Measurements from ENCODE around the gene OR4C15.

Gene OR4C15

DNA sequence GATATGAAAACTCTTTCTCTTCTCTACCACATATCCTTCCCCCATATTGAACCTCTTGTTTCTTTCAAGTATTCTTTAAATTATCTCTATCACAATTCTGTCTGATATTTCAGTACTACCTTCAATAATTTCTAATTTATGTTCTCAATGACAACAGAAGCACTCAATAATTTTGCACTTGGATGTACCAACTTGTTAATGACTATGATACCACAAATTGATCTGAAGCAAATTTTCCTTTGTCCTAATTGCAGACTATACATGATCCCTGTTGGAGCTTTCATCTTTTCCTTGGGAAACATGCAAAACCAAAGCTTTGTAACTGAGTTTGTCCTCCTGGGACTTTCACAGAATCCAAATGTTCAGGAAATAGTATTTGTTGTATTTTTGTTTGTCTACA is at the start of gene OR4C15:
Gene OR4C15, plus strand, starts transcription at position 301 of the 400 bp plus-strand sequence. Its CDS starts 0 bp downstream, at position 301.
- no peak for DNase-seq (ENCODE audit: low read depth)

DNA sequence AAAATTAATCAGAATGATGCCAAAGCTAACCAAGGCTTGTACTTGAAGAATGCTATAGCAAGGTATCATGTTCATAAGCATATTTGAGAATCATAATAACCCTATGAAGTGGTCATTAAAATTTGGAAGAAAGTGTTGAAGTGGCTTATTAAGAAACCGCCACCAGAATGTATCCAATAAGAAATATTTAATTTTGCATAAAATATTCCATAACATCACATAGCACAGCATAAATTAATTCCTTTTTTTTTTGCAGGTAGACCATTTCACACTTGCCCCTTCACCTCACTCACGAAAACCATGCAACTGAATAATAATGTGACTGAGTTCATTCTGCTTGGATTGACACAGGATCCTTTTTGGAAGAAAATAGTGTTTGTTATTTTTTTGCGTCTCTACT is 17.6 kb downstream of the OR4C15 start, which contains the start of gene OR4C16:
Gene OR4C16, plus strand, starts transcription at position 301 of the 400 bp plus-strand sequence. Its CDS starts 0 bp downstream, at position 301.
- DNase-seq (ENCODE audit: low read depth), result no peak

DNA sequence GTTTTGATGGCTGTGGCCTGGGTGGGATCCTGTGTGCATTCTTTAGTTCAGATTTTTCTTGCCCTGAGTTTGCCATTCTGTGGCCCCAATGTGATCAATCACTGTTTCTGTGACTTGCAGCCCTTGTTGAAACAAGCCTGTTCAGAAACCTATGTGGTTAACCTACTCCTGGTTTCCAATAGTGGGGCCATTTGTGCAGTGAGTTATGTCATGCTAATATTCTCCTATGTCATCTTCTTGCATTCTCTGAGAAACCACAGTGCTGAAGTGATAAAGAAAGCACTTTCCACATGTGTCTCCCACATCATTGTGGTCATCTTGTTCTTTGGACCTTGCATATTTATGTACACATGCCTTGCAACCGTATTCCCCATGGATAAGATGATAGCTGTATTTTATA is 18.3 kb downstream of the OR4C15 start:
- DNase-seq (ENCODE audit: low read depth), result no peak
